Measurements from ENCODE around the gene ATRAID.
"Not testable (repeated sequence)": the region's sequence is repeated elsewhere in the genome, so short reads cannot be mapped to it uniquely, and the experiment has no call there.

The ATRAID gene

GRCh38 chr2:27194538-27195354 lies 17.1 kb upstream of the ATRAID start:
- DNase-seq, result no peak

- not testable (repeated sequence) for DNase-seq
Measured at GRCh38 chr2:27195799-27196198, 16.0 kb upstream of the ATRAID start.

DNA sequence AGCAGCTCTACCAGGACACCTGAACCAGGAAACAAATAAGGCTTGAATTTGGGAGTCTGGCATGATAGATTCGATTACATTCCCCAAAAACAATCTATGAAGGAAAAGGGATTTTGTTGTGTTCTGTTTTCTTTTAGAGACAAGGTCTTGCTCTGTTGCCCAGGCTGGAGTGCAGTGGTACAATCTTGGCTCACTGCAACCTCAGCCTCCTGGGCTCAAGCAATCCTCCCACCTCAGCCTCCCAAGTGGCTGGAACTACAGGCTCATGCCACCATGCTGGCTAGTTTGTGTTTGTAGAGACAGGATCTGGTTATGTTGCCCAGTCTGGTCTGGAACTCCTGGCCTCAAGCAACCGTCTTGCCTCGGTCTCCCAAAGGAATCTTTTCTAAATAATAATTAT lies 13.8 kb upstream of the ATRAID start:
- DNase-seq, result not testable (repeated sequence)

DNA sequence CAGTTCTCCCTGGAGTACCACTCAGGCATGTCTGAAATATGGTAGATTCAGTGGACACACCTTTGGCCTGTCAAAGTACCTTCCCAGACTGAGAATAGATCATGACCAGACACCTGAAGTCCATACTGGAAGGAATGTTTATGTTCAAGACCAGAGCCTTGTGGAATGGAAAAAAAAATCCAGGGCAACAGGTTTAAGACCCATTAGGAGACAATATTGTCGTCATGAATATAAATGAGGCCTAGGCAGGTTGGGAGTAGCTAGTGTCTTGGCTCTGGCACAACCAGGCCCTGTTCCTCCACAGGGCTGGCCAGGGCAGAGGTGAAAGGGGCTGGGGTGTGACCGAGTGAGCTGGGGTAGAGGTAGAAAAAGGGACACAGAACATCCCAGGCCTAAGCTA lies 13.2 kb upstream of the ATRAID start:
- DNase-seq, result no peak

DNA sequence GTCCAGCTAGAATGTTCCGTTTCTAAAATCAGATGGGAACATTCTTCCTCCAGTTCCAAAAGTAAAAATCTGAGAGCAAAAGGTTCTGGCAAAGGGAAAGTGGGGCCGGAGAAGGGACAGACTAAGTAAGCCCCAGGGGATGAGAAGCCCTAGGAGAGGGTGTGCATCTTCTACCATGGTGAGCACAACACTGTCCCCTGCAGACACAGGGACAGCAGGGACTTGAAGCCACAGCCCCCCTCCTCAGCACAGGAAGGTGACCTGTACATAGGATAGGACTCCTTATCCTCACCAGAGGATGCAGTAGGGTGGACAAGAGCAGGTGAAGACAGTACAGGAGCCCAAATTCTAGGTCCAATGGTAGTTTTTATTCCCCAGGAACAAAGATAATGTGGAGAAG lies 12.6 kb upstream of the ATRAID start:
- no peak for DNase-seq

- DNase-seq, result no peak
Measured at GRCh38 chr2:27201675-27202074, 10.2 kb upstream of the ATRAID start.

GRCh38 chr2:27202854-27203253 lies 9.0 kb upstream of the ATRAID start:
- DNase-seq, result no peak

DNA sequence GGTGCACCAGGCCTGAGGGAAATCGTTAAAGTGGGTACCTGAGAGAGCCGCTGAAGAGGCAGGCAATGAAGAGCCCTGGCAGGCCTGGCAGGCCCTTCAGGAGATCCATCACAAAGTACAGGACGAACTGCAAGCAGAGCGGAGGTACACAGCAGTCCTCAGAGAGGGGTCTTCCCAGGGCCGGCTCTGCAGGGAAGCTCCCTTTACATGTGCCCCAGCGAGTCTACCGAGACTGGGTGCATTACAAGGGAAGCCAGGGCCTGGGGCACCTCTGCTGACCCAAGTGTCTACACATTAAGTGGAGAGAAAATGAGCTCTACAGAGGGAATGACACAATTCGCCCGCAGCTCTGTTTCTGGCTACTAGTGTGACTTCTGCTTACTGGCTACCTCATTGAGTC lies 8.1 kb upstream of the ATRAID start:
- no peak for DNase-seq

DNA sequence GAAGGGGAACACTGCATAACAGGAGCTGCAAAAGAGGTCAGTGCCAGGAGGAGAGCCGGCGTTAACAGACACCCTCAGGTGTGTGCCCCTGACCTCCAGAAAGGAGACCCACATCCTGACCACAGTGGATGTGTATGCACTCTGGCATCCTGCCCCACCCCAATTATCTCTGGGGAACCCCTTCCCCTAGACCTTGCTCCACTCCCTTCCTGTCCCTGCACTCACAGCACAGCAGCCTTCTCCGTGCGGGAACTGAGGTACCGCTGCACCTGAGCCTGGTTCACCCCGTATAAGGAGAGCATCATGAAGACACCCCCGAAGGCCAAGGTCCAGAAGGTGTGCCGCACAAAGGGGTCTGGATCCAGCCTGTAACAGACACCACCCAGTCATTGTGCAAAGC lies 7.3 kb upstream of the ATRAID start:
- DNase-seq, result no peak

DNA sequence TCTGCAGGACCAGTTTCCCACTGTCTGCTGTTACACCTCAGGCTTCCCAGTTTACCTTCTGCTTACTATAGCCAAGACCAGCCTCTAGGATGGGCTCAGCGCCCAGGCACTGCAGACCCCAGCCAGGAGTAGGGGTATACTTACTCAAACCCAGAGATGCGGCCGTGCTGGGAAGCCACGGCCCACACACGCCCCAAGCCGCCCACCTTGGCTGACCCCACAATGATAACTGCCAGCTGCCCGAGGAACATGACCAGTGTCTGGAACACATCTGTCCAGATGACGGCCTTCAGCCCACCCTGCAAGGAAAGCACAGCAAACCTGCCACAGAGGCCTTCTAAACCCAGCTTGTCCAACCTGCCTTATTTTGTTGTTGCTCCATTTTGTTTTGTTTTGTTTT lies 6.6 kb upstream of the ATRAID start:
- no peak for DNase-seq

- no peak for DNase-seq
Measured at GRCh38 chr2:27206346-27206745, 5.5 kb upstream of the ATRAID start.

DNA sequence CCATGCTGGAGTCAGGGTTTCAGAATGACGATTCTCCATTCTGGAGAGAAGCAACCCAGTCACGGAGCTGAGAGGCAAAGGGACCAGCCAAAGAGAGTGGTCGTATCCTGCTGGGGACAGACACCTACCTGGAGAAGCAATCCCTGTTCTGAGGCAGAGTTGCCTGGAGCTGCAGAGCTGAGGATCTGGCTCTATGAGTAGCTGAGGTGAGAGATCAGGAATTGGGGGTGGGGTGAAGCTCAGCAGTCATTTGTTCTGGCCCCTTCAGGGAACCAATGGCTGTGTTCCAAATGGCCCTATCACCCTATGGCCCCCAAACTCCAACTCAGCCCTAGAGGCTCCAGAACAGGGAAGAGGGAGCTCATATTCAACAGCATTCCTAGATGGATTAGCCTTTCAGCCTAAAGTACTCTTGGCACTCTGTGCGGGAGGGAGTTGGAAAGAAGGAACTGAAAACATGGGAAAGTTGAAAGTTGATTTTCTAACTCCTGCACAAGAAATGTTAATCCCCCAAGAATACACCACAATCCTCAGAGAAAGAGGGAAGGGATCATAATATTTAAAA lies 3.3 kb upstream of the ATRAID start:
- DNase-seq, result no peak

- no peak for DNase-seq
Measured at GRCh38 chr2:27209621-27210401, 2.0 kb upstream of the ATRAID start.

- DNase-seq, result no peak
Measured at GRCh38 chr2:27211241-27211942, 449 bp upstream of the ATRAID start.

GRCh38 chr2:27212626-27213471 lies 1.0 kb downstream of the ATRAID start:
- DNase-seq, result peak; percentile 44

DNA sequence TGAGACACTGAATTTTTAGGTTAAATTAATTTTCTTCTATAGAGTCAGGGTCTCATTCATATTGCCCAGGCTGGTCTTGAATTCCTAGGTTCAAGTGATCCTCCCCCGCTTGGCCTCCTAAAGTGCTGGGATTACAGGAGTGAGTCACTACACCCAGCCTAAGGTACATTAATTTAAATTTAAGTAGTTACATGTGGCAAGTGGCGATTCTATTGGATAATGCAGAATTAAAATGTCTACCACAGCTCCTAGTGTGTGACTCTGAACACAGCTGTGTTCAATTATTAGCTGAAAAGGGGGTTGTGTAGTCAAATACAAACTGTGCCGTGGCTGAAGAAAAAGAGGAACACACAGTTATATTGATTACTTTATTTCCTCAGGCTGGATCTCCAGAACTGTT lies 3.1 kb downstream of the ATRAID start:
- no peak for DNase-seq

DNA sequence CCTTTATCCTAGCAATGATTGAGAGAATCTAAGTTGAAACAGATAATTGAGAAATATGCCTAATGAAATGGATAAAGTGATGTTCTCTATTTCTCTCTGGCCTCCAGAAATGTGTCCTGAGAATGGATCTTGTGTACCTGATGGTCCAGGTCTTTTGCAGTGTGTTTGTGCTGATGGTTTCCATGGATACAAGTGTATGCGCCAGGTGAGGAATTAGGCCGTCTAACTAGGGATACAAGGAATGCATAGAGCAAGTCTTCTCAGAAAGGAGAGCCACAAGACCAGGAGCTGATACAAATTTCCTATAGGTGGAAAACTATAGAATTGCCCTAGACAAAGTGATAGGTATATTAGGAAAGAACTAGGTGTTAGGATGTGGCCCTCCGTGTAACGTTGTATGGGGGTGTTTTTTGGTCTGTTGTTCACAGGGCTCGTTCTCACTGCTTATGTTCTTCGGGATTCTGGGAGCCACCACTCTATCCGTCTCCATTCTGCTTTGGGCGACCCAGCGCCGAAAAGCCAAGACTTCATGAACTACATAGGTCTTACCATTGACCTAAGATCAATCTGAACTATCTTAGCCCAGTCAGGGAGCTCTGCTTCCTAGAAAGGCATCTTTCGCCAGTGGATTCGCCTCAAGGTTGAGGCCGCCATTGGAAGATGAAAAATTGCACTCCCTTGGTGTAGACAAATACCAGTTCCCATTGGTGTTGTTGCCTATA lies 4.7 kb downstream of the ATRAID start:
- DNase-seq, result no peak

GRCh38 chr2:27217173-27218121 lies 5.6 kb downstream of the ATRAID start, which contains the start of gene CAD:
Gene CAD (plus strand): TSS chr2:27217369. CDS start chr2:27217552, 183 bp downstream.
- DNase-seq, result peak; percentile 91

- DNase-seq, result no peak
Measured at GRCh38 chr2:27218614-27219013, 6.8 kb downstream of the ATRAID start.

DNA sequence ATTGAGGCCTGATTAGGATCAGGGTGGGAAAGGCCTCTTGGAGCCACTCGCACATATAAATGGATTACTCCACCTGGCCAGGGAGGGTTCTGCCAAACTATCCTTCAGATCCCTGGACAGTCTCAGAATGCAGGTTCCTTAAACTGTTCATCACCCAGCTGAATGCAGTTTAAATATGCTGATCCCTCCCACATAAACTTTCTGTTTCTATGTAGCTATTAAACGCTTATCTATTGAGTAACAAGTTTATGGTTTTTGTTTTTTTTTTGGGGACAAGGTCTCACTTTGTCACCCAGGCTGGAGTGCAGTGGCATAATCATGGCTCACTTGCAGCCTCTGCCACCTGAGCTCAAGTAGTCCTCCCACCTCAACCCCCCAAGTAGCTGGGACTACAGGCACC lies 7.2 kb downstream of the ATRAID start:
- DNase-seq, result no peak
